ENCODE data around the gene RNASE8. TPM values are rescaled to one million over a fixed set of nuclear protein-coding genes. Genes with fewer than 3 reads are reported as not detected.

Gene RNASE8
- total RNA-seq, 1 experiment from 2014 or later = not detected

DNA sequence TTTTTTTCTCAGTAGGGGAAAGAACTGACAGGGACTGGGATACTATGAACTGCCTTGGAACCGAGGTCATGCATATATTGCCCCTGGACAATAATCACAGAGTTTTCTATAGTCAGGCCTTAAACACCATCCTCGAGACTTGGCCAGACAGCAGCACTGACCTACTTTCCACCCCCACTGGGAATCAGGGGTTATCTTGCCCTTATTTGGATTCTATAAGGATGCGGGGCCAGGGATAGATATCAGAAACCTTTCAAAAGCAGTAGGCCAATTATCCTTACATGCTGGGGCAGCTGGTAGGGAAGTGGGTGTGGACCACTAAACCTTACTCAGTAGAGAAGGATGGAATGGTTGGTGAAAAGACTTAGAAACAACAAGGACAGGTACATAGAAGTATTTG lies 38.8 kb downstream of the RNASE8 start:
- ChIA-PET CTCF (no interaction called here), POLR2A (ENCODE audit: unreplicated experiment) (no interaction called here)
- H3K4me2 ChIP-seq (ENCODE audit: low read length) = no peak overlapping the region
- no peak overlapping the region for H3K9ac ChIP-seq (ENCODE audit: low read length)
- TF ChIP-seq, protein P1, sequence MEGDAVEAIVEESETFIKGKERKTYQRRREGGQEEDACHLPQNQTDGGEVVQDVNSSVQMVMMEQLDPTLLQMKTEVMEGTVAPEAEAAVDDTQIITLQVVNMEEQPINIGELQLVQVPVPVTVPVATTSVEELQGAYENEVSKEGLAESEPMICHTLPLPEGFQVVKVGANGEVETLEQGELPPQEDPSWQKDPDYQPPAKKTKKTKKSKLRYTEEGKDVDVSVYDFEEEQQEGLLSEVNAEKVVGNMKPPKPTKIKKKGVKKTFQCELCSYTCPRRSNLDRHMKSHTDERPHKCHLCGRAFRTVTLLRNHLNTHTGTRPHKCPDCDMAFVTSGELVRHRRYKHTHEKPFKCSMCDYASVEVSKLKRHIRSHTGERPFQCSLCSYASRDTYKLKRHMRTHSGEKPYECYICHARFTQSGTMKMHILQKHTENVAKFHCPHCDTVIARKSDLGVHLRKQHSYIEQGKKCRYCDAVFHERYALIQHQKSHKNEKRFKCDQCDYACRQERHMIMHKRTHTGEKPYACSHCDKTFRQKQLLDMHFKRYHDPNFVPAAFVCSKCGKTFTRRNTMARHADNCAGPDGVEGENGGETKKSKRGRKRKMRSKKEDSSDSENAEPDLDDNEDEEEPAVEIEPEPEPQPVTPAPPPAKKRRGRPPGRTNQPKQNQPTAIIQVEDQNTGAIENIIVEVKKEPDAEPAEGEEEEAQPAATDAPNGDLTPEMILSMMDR (conservative IDR thresholded peaks at IDR 0.05; ENCODE audit: low read depth, low read length) = no peak
- no peak for TF ChIP-seq EZH2 (IDR thresholded peaks at IDR 0.05; ENCODE audit: low read length, unreplicated experiment)
- no peak for TF ChIP-seq EZH2phosphoT487 (IDR thresholded peaks at IDR 0.05; ENCODE audit: borderline replicate concordance, low read length)
- H3K79me2 ChIP-seq (ENCODE audit: low read length) = no peaks in the 10 kb centered on the region
- no peaks in the 10 kb centered on the region for H4K20me1 ChIP-seq (ENCODE audit: low read length)
- ATAC-seq (no peak), DNase-seq (no peak)
- BruUV-seq (replicated peaks) = TSS peak; percentile 30
- no peak overlapping the region for H3K4me3 ChIP-seq (ENCODE audit: low read length)
- peaks cover 11% of the 10 kb centered on the region for H3K4me1 ChIP-seq (ENCODE audit: insufficient read depth, low read length)
- no peaks in the 10 kb centered on the region for H3K9me3 ChIP-seq (ENCODE audit: low read length)
- no peaks in the 10 kb centered on the region for H3K9me2 ChIP-seq (replicated peaks; ENCODE audit: low read length)
- H3K27ac ChIP-seq (ENCODE audit: low read length) = no peak overlapping the region
- H3F3A ChIP-seq (ENCODE audit: low read length, unreplicated experiment) = no peaks in the 10 kb centered on the region
- intact Hi-C loops (cut with micrococcal nuclease) = no loop called here
- H3K36me3 ChIP-seq (ENCODE audit: low read depth, low read length) = no peaks in the 10 kb centered on the region
- no peaks in the 10 kb centered on the region for H3K27me3 ChIP-seq (ENCODE audit: low read length)
- H2AFZ ChIP-seq (ENCODE audit: low read length) = no peak overlapping the region

DNA sequence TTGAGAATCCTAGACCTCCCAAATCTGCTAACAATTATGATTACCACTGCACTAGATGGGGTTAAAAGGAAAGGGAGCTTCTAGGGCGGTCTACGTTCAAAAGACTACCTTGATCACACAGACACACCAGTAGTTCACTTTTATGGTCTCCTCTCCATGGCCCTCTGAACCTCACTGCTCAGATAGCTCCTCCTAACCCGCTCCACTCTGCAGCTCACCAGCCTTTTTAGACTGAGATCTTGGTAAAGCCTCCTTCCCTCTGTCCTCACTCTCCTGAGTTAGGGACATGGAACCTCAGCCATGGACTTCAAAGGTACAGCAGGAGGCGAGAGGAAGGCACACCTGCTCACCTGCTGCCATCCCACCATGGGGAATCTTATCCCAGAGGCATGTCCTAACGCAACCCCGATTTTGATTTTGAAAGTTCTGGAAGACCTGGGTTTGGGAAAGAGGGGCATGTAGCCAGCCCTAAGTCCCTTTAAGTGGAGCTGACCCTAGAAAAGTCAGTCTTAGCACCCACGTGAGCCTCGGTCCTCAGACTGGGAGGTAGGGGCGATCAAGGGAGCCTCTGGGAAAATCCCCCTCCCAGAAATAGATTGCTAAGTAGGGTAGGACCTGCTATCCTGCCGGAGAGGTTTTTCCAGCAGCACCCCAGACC lies 39.5 kb downstream of the RNASE8 start:
- Histone ChIP-seq H3K27me3 (ENCODE audit: low read length) (no peaks in the 10 kb centered on the region), H4K20me1 (ENCODE audit: low read length) (no peaks in the 10 kb centered on the region), H3K4me2 (ENCODE audit: low read length) (no peak overlapping the region), H3K9me2 (replicated peaks; ENCODE audit: low read length) (no peaks in the 10 kb centered on the region), H3K27ac (ENCODE audit: low read length) (no peak overlapping the region), H3F3A (ENCODE audit: low read length, unreplicated experiment) (no peaks in the 10 kb centered on the region), H3K9me3 (ENCODE audit: low read length) (no peaks in the 10 kb centered on the region), H3K36me3 (ENCODE audit: low read depth, low read length) (no peaks in the 10 kb centered on the region), H3K4me1 (ENCODE audit: insufficient read depth, low read length) (peaks cover 16% of the 10 kb centered on the region), H3K79me2 (ENCODE audit: low read length) (no peaks in the 10 kb centered on the region), H3K9ac (ENCODE audit: low read length) (no peak overlapping the region), H3K4me3 (ENCODE audit: low read length) (no peak overlapping the region), H2AFZ (ENCODE audit: low read length) (no peak overlapping the region)
- ATAC-seq (no peak), DNase-seq (no peak)
- no TSS peak for BruUV-seq (replicated peaks)
- TF ChIP-seq EZH2 (IDR thresholded peaks at IDR 0.05; ENCODE audit: low read length, unreplicated experiment) (no peak), EZH2phosphoT487 (IDR thresholded peaks at IDR 0.05; ENCODE audit: borderline replicate concordance, low read length) (no peak)
- TF ChIP-seq, protein P1 (conservative IDR thresholded peaks at IDR 0.05; ENCODE audit: low read depth, low read length) = no peak
- ChIA-PET POLR2A (ENCODE audit: unreplicated experiment) (no interaction called here), CTCF (interaction anchor here (0.6 kb wide), 2 partner anchors 29 to 415 kb away, joined by 3 to 4 read pairs; no protein-coding TSS in a partner anchor)
- intact Hi-C loops (cut with micrococcal nuclease) = no loop called here

DNA sequence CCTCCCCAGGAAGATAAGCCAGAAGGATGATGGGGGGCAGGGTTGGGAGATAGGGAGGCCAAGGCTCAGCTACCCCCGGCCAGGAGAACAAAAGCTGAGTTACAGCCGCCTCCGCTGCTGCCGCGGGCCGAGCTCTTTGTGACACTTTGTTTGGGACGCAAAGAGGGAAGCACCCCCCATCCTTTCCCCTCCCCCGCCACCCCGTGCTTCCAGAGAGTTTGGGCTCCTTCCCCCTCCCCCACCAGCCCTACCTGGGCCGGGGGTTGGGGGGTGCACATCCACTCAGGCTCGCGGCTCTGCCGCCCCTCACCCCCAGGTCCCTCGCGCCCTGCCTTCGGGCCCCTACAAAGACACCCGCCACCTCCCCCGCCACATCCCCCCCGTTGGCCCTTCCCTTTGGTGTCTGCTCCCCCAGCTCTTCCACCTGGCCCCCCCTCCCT lies 40.0 kb downstream of the RNASE8 start:
- Histone ChIP-seq H3K27me3 (ENCODE audit: low read length) (no peaks in the 10 kb centered on the region), H4K20me1 (ENCODE audit: low read length) (no peaks in the 10 kb centered on the region), H3K27ac (ENCODE audit: low read length) (no peak overlapping the region), H3K9ac (ENCODE audit: low read length) (no peak overlapping the region), H3K4me2 (ENCODE audit: low read length) (no peak overlapping the region), H3F3A (ENCODE audit: low read length, unreplicated experiment) (no peaks in the 10 kb centered on the region), H3K9me2 (replicated peaks; ENCODE audit: low read length) (no peaks in the 10 kb centered on the region), H3K4me1 (ENCODE audit: insufficient read depth, low read length) (peaks cover 21% of the 10 kb centered on the region), H3K4me3 (ENCODE audit: low read length) (no peak overlapping the region), H3K9me3 (ENCODE audit: low read length) (no peaks in the 10 kb centered on the region), H3K36me3 (ENCODE audit: low read depth, low read length) (no peaks in the 10 kb centered on the region), H2AFZ (ENCODE audit: low read length) (no peak overlapping the region), H3K79me2 (ENCODE audit: low read length) (no peaks in the 10 kb centered on the region)
- BruUV-seq (replicated peaks) = no TSS peak
- DNase-seq = no peak
- intact Hi-C loops (cut with micrococcal nuclease) = no loop called here
- TF ChIP-seq, protein P1 (conservative IDR thresholded peaks at IDR 0.05; ENCODE audit: low read depth, low read length) = no peak
- TF ChIP-seq EZH2 (IDR thresholded peaks at IDR 0.05; ENCODE audit: low read length, unreplicated experiment) (no peak), EZH2phosphoT487 (IDR thresholded peaks at IDR 0.05; ENCODE audit: borderline replicate concordance, low read length) (no peak)
- no peak for ATAC-seq
- ChIA-PET POLR2A (ENCODE audit: unreplicated experiment) (no interaction called here), CTCF (interaction anchor here (0.6 kb wide), 2 partner anchors 29 to 416 kb away, joined by 3 to 4 read pairs; no protein-coding TSS in a partner anchor)

Measured in PC-3 (cell line).